Activated B cell treated with CpG ODN at 0.5 μM for 24 hours (primary cell): ENCODE measurements around the gene DOK7. TPM values are rescaled to one million over a fixed set of nuclear protein-coding genes. Genes with fewer than 3 reads are reported as not detected.

Experiments
- ATAC-seq: fragments of 200-7000 bp; cut with Tn5 transposase; one replicate; pipeline ENCODE4 v1.10.0; 2021; ENCODE audit warnings: low read depth, mild to moderate bottlenecking, moderate library complexity
- CTCF ChIA-PET: fragments of 350-600 bp; sonication (Branson Sonifier 250); formaldehyde crosslinking; loops from one replicate; lab custom pipeline; 2021; ENCODE audit warnings: antibody characterized with exemption; lab: Charles Lee
- POLR2A ChIA-PET: fragments of 350-600 bp; sonication (Branson Sonifier 250); formaldehyde crosslinking; loops from one replicate; lab custom pipeline; 2021; ENCODE audit warnings: antibody characterized with exemption; lab: Charles Lee
- DNase-seq: peaks from one replicate; pipeline ENCODE4 v3.0.0; 2022
- H3K27ac Mint-ChIP-seq: one replicate; pipeline ENCODE4 v1.8.0; 2020; ENCODE audit warnings: mixed read lengths
- H3K27me3 Mint-ChIP-seq: one replicate; pipeline ENCODE4 v1.8.0; 2021; ENCODE audit warnings: mixed read lengths
- H3K36me3 Mint-ChIP-seq: one replicate; pipeline ENCODE4 v1.8.0; 2021; ENCODE audit warnings: low read depth, mixed read lengths
- H3K4me1 Mint-ChIP-seq: one replicate; pipeline ENCODE4 v1.8.0; 2021; ENCODE audit warnings: mixed read lengths
- H3K4me3 Mint-ChIP-seq: one replicate; pipeline ENCODE4 v1.8.0; 2020; ENCODE audit warnings: mild to moderate bottlenecking, mixed read lengths
- H3K9me3 Mint-ChIP-seq: one replicate; pipeline ENCODE4 v1.8.0; 2020; ENCODE audit warnings: mixed read lengths
- intact Hi-C: fragments of 100-400 bp; cut with micrococcal nuclease; formaldehyde crosslinking; loops from one replicate; pipeline ENCODE4 v1.15.1; 2024
- total RNA-seq: library from RNA; stranded (reverse); gene quantifications from 2 replicates; pipeline ENCODE4 v1.2.3, GENCODE V29; 2022
- TF ChIP-seq, protein P1 (sequence below): fragments of 200-600 bp; IDR thresholded peaks from one replicate; pipeline ENCODE4 v1.8.0; 2022; ENCODE audit warnings: antibody characterized with exemption, mild to moderate bottlenecking

The DOK7 gene, protein sequence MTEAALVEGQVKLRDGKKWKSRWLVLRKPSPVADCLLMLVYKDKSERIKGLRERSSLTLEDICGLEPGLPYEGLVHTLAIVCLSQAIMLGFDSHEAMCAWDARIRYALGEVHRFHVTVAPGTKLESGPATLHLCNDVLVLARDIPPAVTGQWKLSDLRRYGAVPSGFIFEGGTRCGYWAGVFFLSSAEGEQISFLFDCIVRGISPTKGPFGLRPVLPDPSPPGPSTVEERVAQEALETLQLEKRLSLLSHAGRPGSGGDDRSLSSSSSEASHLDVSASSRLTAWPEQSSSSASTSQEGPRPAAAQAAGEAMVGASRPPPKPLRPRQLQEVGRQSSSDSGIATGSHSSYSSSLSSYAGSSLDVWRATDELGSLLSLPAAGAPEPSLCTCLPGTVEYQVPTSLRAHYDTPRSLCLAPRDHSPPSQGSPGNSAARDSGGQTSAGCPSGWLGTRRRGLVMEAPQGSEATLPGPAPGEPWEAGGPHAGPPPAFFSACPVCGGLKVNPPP
- 2.7 TPM in 2 replicates for total RNA-seq

DNA sequence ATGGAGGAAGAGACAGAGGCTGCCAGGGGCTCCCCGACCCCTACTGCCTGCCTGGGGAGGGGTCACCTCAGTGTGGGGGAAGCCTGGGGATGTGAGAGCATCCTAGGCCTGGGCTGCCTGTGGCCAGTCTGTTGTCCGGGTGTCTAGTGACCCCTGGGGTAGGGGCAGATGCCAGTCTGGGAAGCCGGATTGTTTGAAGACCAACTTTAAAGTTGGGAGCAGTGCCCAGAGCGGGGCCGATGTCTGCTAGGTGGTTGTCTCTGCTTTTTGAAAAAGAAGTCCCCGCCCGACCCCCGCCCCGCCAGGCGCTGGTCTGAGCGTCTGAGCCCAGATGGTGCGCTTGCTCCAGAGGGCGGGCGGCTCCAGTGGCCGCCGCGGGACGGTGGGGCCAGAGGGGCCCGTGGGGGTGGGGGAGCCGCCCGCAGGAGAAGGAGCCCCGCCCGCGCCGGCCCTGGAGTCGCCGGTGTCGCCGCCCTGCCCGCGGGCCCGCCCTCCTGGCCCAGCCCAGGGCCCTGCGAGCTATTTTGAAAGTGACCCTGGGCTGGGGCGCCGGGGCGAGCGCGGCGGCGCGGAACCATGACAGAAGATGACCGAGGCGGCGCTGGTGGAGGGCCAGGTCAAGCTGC lies at the start of gene DOK7:
DOK7 (plus strand) TSS at position 517 of the 626 bp plus-strand sequence; CDS start at position 587, 70 bp downstream.
- Mint-ChIP-seq H3K27me3 (peaks cover 18% of the 10 kb centered on the region), H3K9me3 (no peaks in the 10 kb centered on the region), H3K27ac (no peak within 1 kb of the TSS), H3K36me3 (no peaks in the 10 kb centered on the region), H3K4me3 (peak within 1 kb of the TSS; percentile 24), H3K4me1 (no peaks in the 10 kb centered on the region)
- TF ChIP-seq, protein P1, sequence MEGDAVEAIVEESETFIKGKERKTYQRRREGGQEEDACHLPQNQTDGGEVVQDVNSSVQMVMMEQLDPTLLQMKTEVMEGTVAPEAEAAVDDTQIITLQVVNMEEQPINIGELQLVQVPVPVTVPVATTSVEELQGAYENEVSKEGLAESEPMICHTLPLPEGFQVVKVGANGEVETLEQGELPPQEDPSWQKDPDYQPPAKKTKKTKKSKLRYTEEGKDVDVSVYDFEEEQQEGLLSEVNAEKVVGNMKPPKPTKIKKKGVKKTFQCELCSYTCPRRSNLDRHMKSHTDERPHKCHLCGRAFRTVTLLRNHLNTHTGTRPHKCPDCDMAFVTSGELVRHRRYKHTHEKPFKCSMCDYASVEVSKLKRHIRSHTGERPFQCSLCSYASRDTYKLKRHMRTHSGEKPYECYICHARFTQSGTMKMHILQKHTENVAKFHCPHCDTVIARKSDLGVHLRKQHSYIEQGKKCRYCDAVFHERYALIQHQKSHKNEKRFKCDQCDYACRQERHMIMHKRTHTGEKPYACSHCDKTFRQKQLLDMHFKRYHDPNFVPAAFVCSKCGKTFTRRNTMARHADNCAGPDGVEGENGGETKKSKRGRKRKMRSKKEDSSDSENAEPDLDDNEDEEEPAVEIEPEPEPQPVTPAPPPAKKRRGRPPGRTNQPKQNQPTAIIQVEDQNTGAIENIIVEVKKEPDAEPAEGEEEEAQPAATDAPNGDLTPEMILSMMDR: no peak
- no peak for ATAC-seq
- POLR2A ChIA-PET: no interaction called here
- DNase-seq: no peak
- CTCF ChIA-PET: interaction anchor here (1.1 to 1.4 kb wide), 2 partner anchors 17 to 119 kb away, joined by 3 to 5 read pairs; no protein-coding TSS in a partner anchor
- intact Hi-C loops: no loop called here

DNA sequence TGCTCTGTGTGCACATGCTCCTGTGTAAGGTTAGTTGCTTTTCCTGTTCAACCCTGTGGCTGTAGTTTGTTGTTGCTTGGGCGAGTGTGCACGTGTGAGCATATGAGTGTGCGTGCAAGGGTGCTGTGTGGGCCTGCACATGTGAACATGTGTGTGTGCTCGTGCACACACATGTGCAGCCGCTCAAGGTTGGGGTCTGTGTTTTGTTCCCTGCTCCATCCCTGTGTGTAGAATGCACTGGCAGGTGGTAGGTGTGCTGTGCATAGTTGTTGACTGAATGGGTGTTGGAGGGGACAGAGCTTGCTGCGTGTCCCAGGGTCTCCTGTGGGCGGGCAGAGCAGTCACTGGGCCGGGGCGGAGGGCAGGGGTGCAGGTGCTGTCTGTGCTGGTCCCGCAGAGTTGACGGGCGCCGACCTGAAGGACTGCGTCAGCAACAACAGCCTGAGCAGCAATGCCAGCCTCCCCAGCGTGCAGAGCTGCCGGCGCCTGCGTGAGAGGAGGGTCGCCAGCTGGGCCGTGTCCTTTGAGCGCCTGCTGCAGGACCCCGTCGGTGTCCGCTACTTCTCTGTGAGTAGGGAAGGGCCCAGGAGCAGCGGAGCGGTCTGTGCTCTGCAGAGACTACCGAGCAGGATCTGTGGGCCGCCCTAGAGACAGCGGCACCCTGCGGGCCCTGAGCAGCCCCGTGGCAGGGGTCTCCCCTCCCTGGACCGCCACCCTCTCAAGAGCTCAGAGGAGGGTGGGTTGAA lies 49.3 kb upstream of the DOK7 start:
- peaks cover 2% of the 10 kb centered on the region for H3K36me3 Mint-ChIP-seq
- TF ChIP-seq, protein P1: no peak
- H3K9me3 Mint-ChIP-seq: no peaks in the 10 kb centered on the region
- intact Hi-C loops: no loop called here
- H3K4me3 Mint-ChIP-seq: no peak overlapping the region
- ChIA-PET CTCF (interaction anchor here (1.2 kb wide), 1 partner anchor 68 kb away, joined by 7 read pairs; no protein-coding TSS in a partner anchor), POLR2A (no interaction called here)
- ATAC-seq (no peak), DNase-seq (no peak)
- no peaks in the 10 kb centered on the region for H3K27me3 Mint-ChIP-seq
- no peak overlapping the region for H3K27ac Mint-ChIP-seq
- peaks cover 7% of the 10 kb centered on the region for H3K4me1 Mint-ChIP-seq

DNA sequence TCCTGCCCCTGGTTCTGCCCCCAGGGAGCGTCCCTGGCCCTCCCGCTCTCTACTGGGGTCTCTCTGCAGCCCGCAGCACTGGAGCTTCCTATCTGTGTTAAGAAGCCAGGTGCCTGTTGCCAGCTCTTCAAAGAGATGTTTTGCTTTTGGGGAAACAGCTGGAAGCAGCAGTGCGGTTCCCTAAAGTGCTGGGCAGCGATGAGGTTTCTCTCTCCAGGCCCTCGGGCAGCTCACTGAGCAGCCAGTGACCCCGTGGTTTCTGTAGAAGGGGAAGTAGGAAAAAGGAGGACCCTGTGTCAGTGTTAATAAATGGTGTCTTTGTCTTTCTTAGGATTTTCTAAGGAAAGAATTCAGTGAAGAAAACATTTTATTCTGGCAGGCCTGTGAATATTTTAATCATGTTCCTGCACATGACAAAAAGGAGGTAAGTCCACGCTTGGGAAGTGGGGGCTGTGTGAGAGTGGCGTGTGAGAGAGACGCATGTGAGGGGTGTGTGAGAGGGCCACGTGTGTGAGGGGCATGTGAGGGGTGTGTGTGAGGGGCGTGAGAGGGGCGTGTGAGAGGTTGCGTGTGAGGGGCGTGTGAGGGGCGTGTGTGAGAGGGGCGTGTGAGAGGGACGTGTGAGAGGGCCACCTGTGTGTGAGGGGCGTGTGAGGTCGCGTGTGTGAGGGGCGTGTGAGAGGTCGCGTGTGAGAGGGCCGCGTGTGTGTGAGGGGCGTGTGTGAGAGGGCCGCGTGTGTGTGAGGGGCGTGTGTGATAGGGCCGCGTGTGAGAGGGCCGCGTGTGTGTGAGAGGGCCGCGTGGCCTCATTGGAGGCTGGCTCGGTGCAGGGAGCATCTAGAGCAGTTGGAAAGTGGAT lies 48.5 kb upstream of the DOK7 start:
- intact Hi-C loops: no loop called here
- H3K27me3 Mint-ChIP-seq: no peaks in the 10 kb centered on the region
- DNase-seq: no peak
- CTCF ChIA-PET: interaction anchor here (1.2 kb wide), 1 partner anchor 69 kb away, joined by 7 read pairs; no protein-coding TSS in a partner anchor
- peaks cover 2% of the 10 kb centered on the region for H3K36me3 Mint-ChIP-seq
- no peak overlapping the region for H3K27ac Mint-ChIP-seq
- no peak overlapping the region for H3K4me3 Mint-ChIP-seq
- POLR2A ChIA-PET: no interaction called here
- H3K4me1 Mint-ChIP-seq: peaks cover 7% of the 10 kb centered on the region
- no peaks in the 10 kb centered on the region for H3K9me3 Mint-ChIP-seq
- ATAC-seq: no peak
- TF ChIP-seq, protein P1: no peak

DNA sequence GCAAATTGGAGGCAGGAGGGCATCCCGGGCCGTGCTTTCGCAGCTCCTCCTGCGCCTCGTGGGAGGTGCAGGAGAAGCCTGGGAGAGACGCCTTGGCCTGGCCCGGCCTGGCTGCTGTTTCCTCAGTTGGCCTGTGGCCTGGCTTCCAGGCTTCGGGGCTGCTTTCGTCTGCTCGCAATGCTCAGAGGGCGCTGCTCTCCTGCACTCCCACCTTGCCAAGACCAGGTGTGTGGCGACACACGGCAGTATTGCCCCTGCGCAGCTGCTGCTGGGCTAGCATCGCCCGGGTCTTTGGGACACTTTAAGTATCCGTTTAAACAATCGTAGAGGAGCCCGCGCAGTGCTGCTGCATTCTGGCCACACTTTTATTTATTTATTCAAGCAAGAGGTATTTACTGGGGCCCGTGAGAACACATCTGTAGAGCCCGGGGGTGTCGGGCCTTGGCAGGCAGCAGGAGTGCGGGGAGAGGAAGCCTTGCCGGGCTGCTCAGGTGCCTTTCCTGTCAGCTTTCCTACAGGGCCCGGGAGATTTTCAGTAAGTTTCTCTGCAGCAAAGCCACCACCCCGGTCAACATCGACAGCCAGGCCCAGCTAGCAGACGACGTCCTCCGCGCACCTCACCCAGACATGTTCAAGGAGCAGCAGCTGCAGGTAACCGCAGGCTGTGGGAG lies 47.5 kb upstream of the DOK7 start:
- POLR2A ChIA-PET: no interaction called here
- CTCF ChIA-PET: interaction anchor here (1.1 kb wide), 1 partner anchor 70 kb away, joined by 5 read pairs; no protein-coding TSS in a partner anchor
- intact Hi-C loops: no loop called here

More for the DNA sequence above, 47.5 kb upstream of the DOK7 start:
- Mint-ChIP-seq H3K9me3 (no peaks in the 10 kb centered on the region), H3K27me3 (no peaks in the 10 kb centered on the region), H3K4me3 (no peak overlapping the region), H3K27ac (no peak overlapping the region), H3K4me1 (peaks cover 7% of the 10 kb centered on the region), H3K36me3 (peaks cover 2% of the 10 kb centered on the region)
- no peak for DNase-seq
- TF ChIP-seq, protein P1: no peak
- ATAC-seq: no peak
